Measurements from ENCODE around the gene CNGB1.

The CNGB1 gene

GRCh38 chr16:57923418-57923817 lies 47.5 kb downstream of the CNGB1 start:
- Histone ChIP-seq H2AFZ (ENCODE audit: low read length) (no peak overlapping the region), H3K9me3 (ENCODE audit: insufficient read depth, low read depth, low read length) (no peaks in the 10 kb centered on the region), H3K4me3 (ENCODE audit: low read length, poor library complexity, severe bottlenecking) (no peak overlapping the region), H3K9ac (ENCODE audit: low read depth, low read length, poor library complexity, severe bottlenecking) (no peak overlapping the region), H3K27me3 (ENCODE audit: insufficient read depth, low read length, poor library complexity, severe bottlenecking) (no peaks in the 10 kb centered on the region), H3K4me1 (ENCODE audit: insufficient read depth, low read length, poor library complexity, severe bottlenecking) (no peaks in the 10 kb centered on the region), H3F3A (ENCODE audit: low read depth) (no peaks in the 10 kb centered on the region), H4K20me1 (ENCODE audit: insufficient read depth, low read length, poor library complexity, severe bottlenecking) (no peaks in the 10 kb centered on the region), H3K4me2 (ENCODE audit: low read depth, low read length, poor library complexity, severe bottlenecking) (no peak overlapping the region), H3K79me2 (ENCODE audit: insufficient read depth, low read length) (no peaks in the 10 kb centered on the region), H3K9me2 (replicated peaks; ENCODE audit: low read depth, low read length) (no peaks in the 10 kb centered on the region), H3K36me3 (ENCODE audit: insufficient read depth, low read length) (no peaks in the 10 kb centered on the region)
- TF ChIP-seq EZH2phosphoT487 (IDR thresholded peaks at IDR 0.05; ENCODE audit: borderline replicate concordance) (no peak), CTCF (conservative IDR thresholded peaks at IDR 0.05; ENCODE audit: low read length) (no peak)

- Histone ChIP-seq H3K4me1 (ENCODE audit: insufficient read depth, low read length, poor library complexity, severe bottlenecking) (peaks cover 3% of the 10 kb centered on the region), H3K27me3 (ENCODE audit: insufficient read depth, low read length, poor library complexity, severe bottlenecking) (no peaks in the 10 kb centered on the region)
These were observed 50.1 kb downstream of the CNGB1 start for GRCh38 chr16:57920880-57921229.

GRCh38 chr16:57920215-57920879 lies 50.6 kb downstream of the CNGB1 start:
- Histone ChIP-seq H3K79me2 (ENCODE audit: insufficient read depth, low read length) (no peaks in the 10 kb centered on the region), H3K9me3 (ENCODE audit: insufficient read depth, low read depth, low read length) (no peaks in the 10 kb centered on the region), H3K27me3 (ENCODE audit: insufficient read depth, low read length, poor library complexity, severe bottlenecking) (no peaks in the 10 kb centered on the region), H3K4me3 (ENCODE audit: low read length, poor library complexity, severe bottlenecking) (no peak overlapping the region), H3K4me2 (ENCODE audit: low read depth, low read length, poor library complexity, severe bottlenecking) (no peak overlapping the region), H3K9ac (ENCODE audit: low read depth, low read length, poor library complexity, severe bottlenecking) (no peak overlapping the region), H3K4me1 (ENCODE audit: insufficient read depth, low read length, poor library complexity, severe bottlenecking) (peaks cover 3% of the 10 kb centered on the region), H3K9me2 (replicated peaks; ENCODE audit: low read depth, low read length) (no peaks in the 10 kb centered on the region), H4K20me1 (ENCODE audit: insufficient read depth, low read length, poor library complexity, severe bottlenecking) (no peaks in the 10 kb centered on the region), H3K36me3 (ENCODE audit: insufficient read depth, low read length) (no peaks in the 10 kb centered on the region), H2AFZ (ENCODE audit: low read length) (no peak overlapping the region), H3F3A (ENCODE audit: low read depth) (no peaks in the 10 kb centered on the region)
- no peak for TF ChIP-seq EZH2phosphoT487 (IDR thresholded peaks at IDR 0.05; ENCODE audit: borderline replicate concordance)
- no peak for TF ChIP-seq CTCF (conservative IDR thresholded peaks at IDR 0.05; ENCODE audit: low read length)

More at GRCh38 chr16:57920880-57921229, 50.1 kb downstream of the CNGB1 start:
- Histone ChIP-seq H3F3A (ENCODE audit: low read depth) (no peaks in the 10 kb centered on the region), H3K9me2 (replicated peaks; ENCODE audit: low read depth, low read length) (no peaks in the 10 kb centered on the region), H3K36me3 (ENCODE audit: insufficient read depth, low read length) (no peaks in the 10 kb centered on the region), H3K79me2 (ENCODE audit: insufficient read depth, low read length) (no peaks in the 10 kb centered on the region), H3K4me2 (ENCODE audit: low read depth, low read length, poor library complexity, severe bottlenecking) (no peak overlapping the region), H3K9me3 (ENCODE audit: insufficient read depth, low read depth, low read length) (no peaks in the 10 kb centered on the region), H3K9ac (ENCODE audit: low read depth, low read length, poor library complexity, severe bottlenecking) (no peak overlapping the region), H4K20me1 (ENCODE audit: insufficient read depth, low read length, poor library complexity, severe bottlenecking) (no peaks in the 10 kb centered on the region), H2AFZ (ENCODE audit: low read length) (no peak overlapping the region), H3K4me3 (ENCODE audit: low read length, poor library complexity, severe bottlenecking) (no peak overlapping the region)
- TF ChIP-seq CTCF (conservative IDR thresholded peaks at IDR 0.05; ENCODE audit: low read length) (no peak), EZH2phosphoT487 (IDR thresholded peaks at IDR 0.05; ENCODE audit: borderline replicate concordance) (no peak)

Measured in Loucy (cell line).